MM.1S (cell line): ENCODE results near the gene ULK1.

Experiments used
- DNase-seq: peaks from one replicate; pipeline ENCODE4 v3.0.0-alpha.2; 2015
- H2AFZ ChIP-seq: fragments of 300-600 bp; sonication (generic); 2 replicates; pipeline ENCODE4 v1.6.0; 2016; ENCODE audit warnings: antibody characterized with exemption, low read length
- H3F3A ChIP-seq: fragments of 300-600 bp; sonication (generic); 2 replicates; pipeline ENCODE4 v1.6.1; 2016; ENCODE audit warnings: mild to moderate bottlenecking, antibody characterized with exemption, low read length, moderate library complexity, mixed read lengths; ENCODE audit not compliant: insufficient read depth
- H3K27ac ChIP-seq: fragments of 300-600 bp; sonication (generic); 2 replicates; pipeline ENCODE4 v1.5.1; 2016; ENCODE audit warnings: mild to moderate bottlenecking, low read length
- H3K27me3 ChIP-seq: fragments of 300-600 bp; sonication (generic); replicated peaks from 2 replicates; pipeline ENCODE4 v1.6.0; 2016; ENCODE audit warnings: low read length; ENCODE audit not compliant: insufficient read depth
- H3K36me3 ChIP-seq: fragments of 300-600 bp; sonication (generic); replicated peaks from 2 replicates; pipeline ENCODE4 v1.6.1; 2016; ENCODE audit warnings: mild to moderate bottlenecking, low read length, mixed read lengths; ENCODE audit not compliant: insufficient read depth
- H3K4me1 ChIP-seq: fragments of 300-600 bp; sonication (generic); 2 replicates; pipeline ENCODE4 v1.6.1; 2016; ENCODE audit warnings: low read length, mixed read lengths
- H3K4me2 ChIP-seq: fragments of 300-600 bp; sonication (generic); 2 replicates; pipeline ENCODE4 v1.6.0; 2016; ENCODE audit warnings: low read depth, low read length
- H3K4me3 ChIP-seq: fragments of 300-600 bp; sonication (generic); 2 replicates; pipeline ENCODE4 v1.5.1; 2016; ENCODE audit warnings: low read length, mixed read lengths
- H3K79me2 ChIP-seq: fragments of 300-600 bp; sonication (generic); 2 replicates; pipeline ENCODE4 v1.6.1; 2016; ENCODE audit warnings: mixed run types, low read length, mixed read lengths
- H3K9ac ChIP-seq: fragments of 300-600 bp; sonication (generic); 2 replicates; pipeline ENCODE4 v1.6.1; 2016; ENCODE audit warnings: low read length, mixed read lengths
- H3K9me2 ChIP-seq: fragments of 300-600 bp; sonication (generic); replicated peaks from 2 replicates; pipeline ENCODE4 v1.6.1; 2016; ENCODE audit warnings: mild to moderate bottlenecking, low read length, mixed read lengths; ENCODE audit not compliant: insufficient read depth
- H3K9me3 ChIP-seq: fragments of 300-600 bp; sonication (generic); replicated peaks from 2 replicates; pipeline ENCODE4 v1.6.1; 2016; ENCODE audit warnings: mild to moderate bottlenecking, low read length, mixed read lengths; ENCODE audit not compliant: insufficient read depth
- H4K20me1 ChIP-seq: fragments of 300-600 bp; sonication (generic); 2 replicates; pipeline ENCODE4 v1.6.1; 2016; ENCODE audit warnings: mild to moderate bottlenecking, low read length, moderate library complexity, mixed read lengths; ENCODE audit not compliant: insufficient read depth
- EZH2 ChIP-seq: fragments of 300-600 bp; sonication (generic); optimal IDR thresholded peaks from 2 replicates; pipeline ENCODE3; 2017; ENCODE audit warnings: low read depth, mild to moderate bottlenecking, antibody characterized with exemption, low read length, mixed read lengths
- EZH2phosphoT487 ChIP-seq: fragments of 300-600 bp; sonication (generic); IDR thresholded peaks from 2 replicates; pipeline ENCODE4 v1.6.1; 2018; ENCODE audit warnings: antibody characterized with exemption, low read length
- TF ChIP-seq, protein P1 (sequence below): fragments of 300-600 bp; sonication (generic); IDR thresholded peaks from 2 replicates; pipeline ENCODE4 v1.5.1; 2016; ENCODE audit warnings: antibody characterized with exemption, low read length, mixed read lengths

ULK1 gene

DNA sequence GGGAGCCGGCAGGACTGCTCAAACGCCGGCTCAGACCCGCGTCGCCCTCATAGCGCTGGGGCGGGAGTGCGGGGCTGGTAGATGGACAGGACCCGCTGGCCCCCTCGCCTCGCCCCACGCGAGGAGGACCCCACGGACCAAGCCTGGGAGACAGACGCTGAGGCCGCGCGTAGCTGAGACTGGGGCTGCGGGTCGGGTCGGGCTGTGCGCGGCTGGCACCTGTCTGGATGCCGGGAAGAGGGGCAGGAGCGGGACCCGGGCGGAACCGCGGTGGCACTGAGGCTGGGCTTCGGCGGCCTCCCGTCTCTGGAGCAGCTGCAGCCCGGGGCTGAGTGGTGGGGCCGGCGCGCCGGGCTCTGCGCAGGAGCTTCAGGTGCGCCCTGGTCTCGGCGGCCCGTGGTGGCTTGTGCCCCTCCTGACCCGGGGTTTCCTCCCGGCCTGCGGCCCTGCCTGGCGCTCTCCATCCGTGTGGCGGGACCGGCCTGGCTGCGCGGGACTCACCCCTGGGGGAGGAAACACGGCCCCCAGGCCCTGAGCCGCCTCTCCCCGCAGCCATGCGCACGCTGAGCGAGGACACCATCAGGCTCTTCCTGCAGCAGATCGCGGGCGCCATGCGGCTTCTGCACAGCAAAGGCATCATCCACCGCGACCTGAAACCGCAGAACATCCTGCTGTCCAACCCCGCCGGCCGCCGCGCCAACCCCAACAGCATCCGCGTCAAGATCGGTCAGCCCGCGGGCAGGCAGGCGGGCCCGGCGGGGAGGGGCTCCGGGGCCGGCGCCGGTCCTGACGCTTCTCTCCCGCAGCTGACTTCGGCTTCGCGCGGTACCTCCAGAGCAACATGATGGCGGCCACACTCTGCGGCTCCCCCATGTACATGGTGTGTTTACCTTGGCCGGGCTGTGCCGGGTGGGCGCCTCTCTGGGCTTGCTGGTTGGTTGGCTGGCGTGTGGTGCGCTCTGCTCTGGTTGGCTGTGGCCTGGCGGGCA, 14.0 kb downstream of the ULK1 start:
- Histone ChIP-seq H3K9me2 (no peaks in the 10 kb centered on the region), H3K27me3 (no peaks in the 10 kb centered on the region), H3K4me2 (no peak overlapping the region), H3K9me3 (no peaks in the 10 kb centered on the region), H3F3A (no peaks in the 10 kb centered on the region), H2AFZ (no peak overlapping the region), H3K36me3 (no peaks in the 10 kb centered on the region), H3K9ac (no peak overlapping the region), H3K79me2 (no peaks in the 10 kb centered on the region), H4K20me1 (no peaks in the 10 kb centered on the region), H3K4me1 (no peaks in the 10 kb centered on the region), H3K27ac (no peak overlapping the region), H3K4me3 (no peak overlapping the region)
- TF ChIP-seq EZH2phosphoT487, result no peak
- no peak for DNase-seq

GRCh38 chr12:131909081-131909751, 14.8 kb downstream of the ULK1 start:
- no peak overlapping the region for H3K27ac ChIP-seq
- H3K27me3 ChIP-seq, result no peaks in the 10 kb centered on the region
- H3K9ac ChIP-seq, result no peak overlapping the region
- no peak overlapping the region for H3K4me2 ChIP-seq
- H3K9me2 ChIP-seq, result no peaks in the 10 kb centered on the region
- no peaks in the 10 kb centered on the region for H3K4me1 ChIP-seq
- no peak for DNase-seq
- no peaks in the 10 kb centered on the region for H3F3A ChIP-seq
- no peaks in the 10 kb centered on the region for H4K20me1 ChIP-seq
- TF ChIP-seq, protein P1, sequence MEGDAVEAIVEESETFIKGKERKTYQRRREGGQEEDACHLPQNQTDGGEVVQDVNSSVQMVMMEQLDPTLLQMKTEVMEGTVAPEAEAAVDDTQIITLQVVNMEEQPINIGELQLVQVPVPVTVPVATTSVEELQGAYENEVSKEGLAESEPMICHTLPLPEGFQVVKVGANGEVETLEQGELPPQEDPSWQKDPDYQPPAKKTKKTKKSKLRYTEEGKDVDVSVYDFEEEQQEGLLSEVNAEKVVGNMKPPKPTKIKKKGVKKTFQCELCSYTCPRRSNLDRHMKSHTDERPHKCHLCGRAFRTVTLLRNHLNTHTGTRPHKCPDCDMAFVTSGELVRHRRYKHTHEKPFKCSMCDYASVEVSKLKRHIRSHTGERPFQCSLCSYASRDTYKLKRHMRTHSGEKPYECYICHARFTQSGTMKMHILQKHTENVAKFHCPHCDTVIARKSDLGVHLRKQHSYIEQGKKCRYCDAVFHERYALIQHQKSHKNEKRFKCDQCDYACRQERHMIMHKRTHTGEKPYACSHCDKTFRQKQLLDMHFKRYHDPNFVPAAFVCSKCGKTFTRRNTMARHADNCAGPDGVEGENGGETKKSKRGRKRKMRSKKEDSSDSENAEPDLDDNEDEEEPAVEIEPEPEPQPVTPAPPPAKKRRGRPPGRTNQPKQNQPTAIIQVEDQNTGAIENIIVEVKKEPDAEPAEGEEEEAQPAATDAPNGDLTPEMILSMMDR, result no peak
- TF ChIP-seq EZH2, result no peak
- TF ChIP-seq EZH2phosphoT487, result no peak
- H2AFZ ChIP-seq, result no peak overlapping the region
- H3K36me3 ChIP-seq, result no peaks in the 10 kb centered on the region
- H3K9me3 ChIP-seq, result no peaks in the 10 kb centered on the region
- no peak overlapping the region for H3K4me3 ChIP-seq
- H3K79me2 ChIP-seq, result no peaks in the 10 kb centered on the region

DNA sequence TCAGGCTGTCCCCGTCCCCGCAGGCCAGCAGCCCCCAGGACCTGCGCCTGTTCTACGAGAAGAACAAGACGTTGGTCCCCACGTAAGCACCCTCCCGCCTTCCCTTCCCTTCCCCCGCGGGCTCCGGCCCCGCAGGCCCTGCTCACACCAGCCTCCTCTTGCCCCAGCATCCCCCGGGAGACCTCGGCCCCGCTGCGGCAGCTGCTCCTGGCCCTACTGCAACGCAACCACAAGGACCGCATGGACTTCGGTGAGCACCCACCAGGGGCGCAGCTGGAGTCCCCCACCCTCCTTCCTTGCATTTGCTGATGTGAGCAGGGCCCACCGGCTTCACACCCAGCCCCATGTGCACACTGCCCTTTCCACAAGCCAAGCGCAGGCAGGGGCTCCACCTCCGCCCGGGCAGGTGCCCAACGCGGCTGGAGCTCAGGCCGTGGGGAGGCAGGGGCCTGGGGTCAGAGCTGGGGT, 15.4 kb downstream of the ULK1 start:
- no peaks in the 10 kb centered on the region for H3F3A ChIP-seq
- no peaks in the 10 kb centered on the region for H3K27me3 ChIP-seq
- H2AFZ ChIP-seq, result no peak overlapping the region
- no peaks in the 10 kb centered on the region for H3K4me1 ChIP-seq
- H3K4me3 ChIP-seq, result no peak overlapping the region
- no peak overlapping the region for H3K4me2 ChIP-seq
- no peak overlapping the region for H3K9ac ChIP-seq
- no peaks in the 10 kb centered on the region for H4K20me1 ChIP-seq
- TF ChIP-seq EZH2 (no peak), EZH2phosphoT487 (no peak)
- TF ChIP-seq, protein P1, result no peak
- no peaks in the 10 kb centered on the region for H3K9me2 ChIP-seq
- H3K36me3 ChIP-seq, result no peaks in the 10 kb centered on the region
- H3K79me2 ChIP-seq, result no peaks in the 10 kb centered on the region
- no peak overlapping the region for H3K27ac ChIP-seq
- no peaks in the 10 kb centered on the region for H3K9me3 ChIP-seq
- no peak for DNase-seq
